ENCODE measurements around the gene TRIP10.

DNA sequence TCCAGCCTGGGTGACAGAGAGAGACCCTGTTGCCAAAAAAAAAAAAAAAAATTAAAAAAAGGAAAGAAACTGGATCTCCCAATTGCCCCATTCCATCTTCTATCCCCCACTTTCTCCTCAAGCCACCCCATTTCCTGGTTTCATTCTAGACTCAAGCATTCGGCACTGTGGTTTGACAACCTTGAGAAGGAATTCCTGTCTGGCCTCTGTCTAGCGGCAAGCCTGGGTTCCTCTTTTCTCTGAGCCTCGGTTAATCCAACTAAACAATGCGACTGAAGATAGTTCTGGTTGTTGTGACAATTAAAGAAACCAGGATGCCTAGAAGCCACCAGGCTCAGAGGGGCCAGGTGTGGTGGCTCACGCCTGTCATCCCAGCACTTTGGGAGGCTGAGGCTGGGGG lies 15.7 kb upstream of the TRIP10 start:
- TF ChIP-seq CTCF (IDR thresholded peaks at IDR 0.05) = no peak
- TF ChIP-seq POLR2A (IDR thresholded peaks at IDR 0.05) = no peak
- no peak for TF ChIP-seq EP300 (IDR thresholded peaks at IDR 0.05)

Measured in ovary (tissue), 3 donors.